ENCODE data around the gene TMEM131. TPM values are rescaled to one million over a fixed set of nuclear protein-coding genes. Genes with fewer than 3 reads are reported as not detected.

The TMEM131 gene
- total and polyA plus RNA-seq, 2 of the 8 experiments (the other 6 are each of a cell fraction or from before 2014, with no cell fraction given), result 9.7 to 22.9 TPM

DNA sequence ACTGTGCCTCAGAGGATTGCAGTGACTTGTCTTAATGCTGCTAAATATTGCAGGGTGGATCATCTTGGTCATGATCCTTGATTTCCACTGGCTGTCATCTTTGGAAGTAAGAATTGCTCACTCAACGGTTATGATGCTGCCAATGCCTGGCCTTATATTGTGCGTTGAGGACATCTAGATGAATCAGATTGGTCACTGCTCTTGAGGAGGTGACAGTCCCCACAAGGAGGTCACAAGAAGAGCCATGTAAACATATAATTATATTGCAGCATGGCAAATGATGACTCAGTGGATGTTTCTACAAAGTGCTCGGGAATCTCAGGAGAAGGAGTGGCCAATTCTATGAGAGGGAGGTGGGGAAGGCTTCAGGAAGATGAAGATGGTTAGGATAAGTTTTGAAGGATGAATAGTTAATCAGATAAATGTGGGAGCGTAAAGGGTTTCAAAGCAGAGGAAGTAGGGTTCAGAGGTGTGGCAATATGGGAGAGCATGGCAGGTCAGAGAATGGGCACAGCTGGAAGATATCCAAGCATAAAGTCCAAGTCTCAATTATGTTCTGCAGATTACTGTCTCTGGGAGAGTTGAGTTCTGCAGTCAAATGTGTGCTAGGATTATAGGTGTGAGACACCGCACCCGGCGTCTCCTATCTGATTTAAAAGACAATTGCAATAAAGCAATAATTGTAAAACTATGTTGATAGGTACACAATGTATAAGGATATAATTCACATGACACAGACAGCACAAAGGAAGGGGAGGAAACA is 21.3 kb upstream of the TMEM131 start (continued):
- TF ChIP-seq SAP30 (IDR thresholded peaks at IDR 0.05; ENCODE audit: insufficient read depth, insufficient replicate concordance, low read length), result no peak
- no peak for TF ChIP-seq CEBPB (IDR thresholded peaks at IDR 0.05; ENCODE audit: low read depth, low read length)
- TF ChIP-seq, protein P1, sequence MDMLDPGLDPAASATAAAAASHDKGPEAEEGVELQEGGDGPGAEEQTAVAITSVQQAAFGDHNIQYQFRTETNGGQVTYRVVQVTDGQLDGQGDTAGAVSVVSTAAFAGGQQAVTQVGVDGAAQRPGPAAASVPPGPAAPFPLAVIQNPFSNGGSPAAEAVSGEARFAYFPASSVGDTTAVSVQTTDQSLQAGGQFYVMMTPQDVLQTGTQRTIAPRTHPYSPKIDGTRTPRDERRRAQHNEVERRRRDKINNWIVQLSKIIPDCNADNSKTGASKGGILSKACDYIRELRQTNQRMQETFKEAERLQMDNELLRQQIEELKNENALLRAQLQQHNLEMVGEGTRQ (IDR thresholded peaks at IDR 0.05; ENCODE audit: low read length), result no peak
- no peak for TF ChIP-seq POLR2A (IDR thresholded peaks at IDR 0.05; ENCODE audit: control extremely low read depth in 1 of 2, low read depth in 2 of 2, low read length in 2 of 2)
- TF ChIP-seq FOSL1 (IDR thresholded peaks at IDR 0.05; ENCODE audit: insufficient read depth, low read depth, low read length), result no peak

Measured in H1 (cell line).